SJCRH30 (cell line): ENCODE data around the gene PLOD2. TPM values are rescaled to one million over a fixed set of nuclear protein-coding genes. Genes with fewer than 3 reads are reported as not detected.

ENCODE experiments used
- DNase-seq, 2 experiments: peaks; one replicate each; pipeline ENCODE4 v3.0.0-alpha.2; 2015 to 2020
- H3K27ac ChIP-seq: fragments of 250-450 bp; sonication (Bioruptor Pico); 2 replicates; pipeline ENCODE4 v1.5.1; 2020; ENCODE audit warnings: mild to moderate bottlenecking, moderate library complexity
- H3K27me3 ChIP-seq: fragments of 250-450 bp; sonication (Bioruptor Pico); 2 replicates; pipeline ENCODE4 v1.5.1; 2020; ENCODE audit warnings: mild to moderate bottlenecking, moderate library complexity
- H3K36me3 ChIP-seq: fragments of 250-450 bp; sonication (Bioruptor Pico); 2 replicates; pipeline ENCODE4 v1.5.1; 2020; ENCODE audit warnings: mild to moderate bottlenecking, moderate library complexity
- H3K4me1 ChIP-seq: fragments of 250-450 bp; sonication (Bioruptor Pico); 2 replicates; pipeline ENCODE4 v1.5.1; 2020; ENCODE audit warnings: mild to moderate bottlenecking, moderate library complexity
- H3K4me3 ChIP-seq: fragments of 250-450 bp; sonication (Bioruptor Pico); 2 replicates; pipeline ENCODE4 v1.5.1; 2020; ENCODE audit warnings: mild to moderate bottlenecking, moderate library complexity
- H3K9me3 ChIP-seq: fragments of 250-450 bp; sonication (Bioruptor Pico); replicated peaks from 2 replicates; pipeline ENCODE4 v1.5.1; 2020; ENCODE audit warnings: mild to moderate bottlenecking, moderate library complexity
- total RNA-seq: library from RNA; depleted of rRNA; stranded (reverse); fragments of >200 nt; shearing (Covaris generic); gene quantifications from 2 replicates; pipeline ENCODE4 v1.2.3, GENCODE V29; 2014; rRNA removed

Gene PLOD2
- 40.3 and 43.3 TPM in 2 replicates for total RNA-seq

GRCh38 chr3:146160964-146161662 lies at the start of gene PLOD2:
Gene PLOD2 (minus strand): TSS chr3:146161184. CDS start chr3:146160989, 195 bp downstream.
- peaks cover 6% of the 10 kb centered on the region for H3K4me1 ChIP-seq
- peak; percentile 88 to 90 for DNase-seq

GRCh38 chr3:146209371-146209770 lies 48.4 kb upstream of the PLOD2 start:
- no peak for DNase-seq
- H3K9me3 ChIP-seq: no peaks in the 10 kb centered on the region

More at GRCh38 chr3:146160964-146161662, at the start of gene PLOD2:
- H3K27ac ChIP-seq: peak within 1 kb of the TSS; percentile 74
- H3K9me3 ChIP-seq: no peaks in the 10 kb centered on the region
- H3K4me3 ChIP-seq: peak within 1 kb of the TSS; percentile 84
- no peaks in the 10 kb centered on the region for H3K36me3 ChIP-seq
- no peaks in the 10 kb centered on the region for H3K27me3 ChIP-seq

GRCh38 chr3:146203776-146204175 lies 42.8 kb upstream of the PLOD2 start:
- Histone ChIP-seq H3K27me3 (no peaks in the 10 kb centered on the region), H3K4me1 (no peaks in the 10 kb centered on the region), H3K36me3 (no peaks in the 10 kb centered on the region; the same call in 1 of the 2 replicates), H3K4me3 (no peak overlapping the region), H3K9me3 (no peaks in the 10 kb centered on the region), H3K27ac (no peak overlapping the region)
- DNase-seq: no peak

More at GRCh38 chr3:146209371-146209770, 48.4 kb upstream of the PLOD2 start:
- Histone ChIP-seq H3K4me3 (no peak overlapping the region), H3K27ac (no peak overlapping the region), H3K4me1 (no peaks in the 10 kb centered on the region), H3K27me3 (no peaks in the 10 kb centered on the region), H3K36me3 (no peaks in the 10 kb centered on the region; the same call in 1 of the 2 replicates)

GRCh38 chr3:146200461-146201220 lies 39.7 kb upstream of the PLOD2 start:
- H3K9me3 ChIP-seq: no peaks in the 10 kb centered on the region
- H3K27me3 ChIP-seq: no peaks in the 10 kb centered on the region
- DNase-seq: no peak
- H3K4me1 ChIP-seq: no peaks in the 10 kb centered on the region
- no peak overlapping the region for H3K27ac ChIP-seq
- H3K36me3 ChIP-seq: no peaks in the 10 kb centered on the region
- H3K4me3 ChIP-seq: no peak overlapping the region

- no peaks in the 10 kb centered on the region for H3K27me3 ChIP-seq
- no peak for DNase-seq
- no peak overlapping the region for H3K27ac ChIP-seq
- no peaks in the 10 kb centered on the region for H3K4me1 ChIP-seq
- H3K4me3 ChIP-seq: no peak overlapping the region
- no peaks in the 10 kb centered on the region for H3K36me3 ChIP-seq
- H3K9me3 ChIP-seq: no peaks in the 10 kb centered on the region
Observed at GRCh38 chr3:146199762-146200161, 38.8 kb upstream of the PLOD2 start.

GRCh38 chr3:146196789-146197188 lies 35.8 kb upstream of the PLOD2 start:
- H3K36me3 ChIP-seq: no peaks in the 10 kb centered on the region
- no peaks in the 10 kb centered on the region for H3K4me1 ChIP-seq
- H3K27me3 ChIP-seq: no peaks in the 10 kb centered on the region
- no peak for DNase-seq
- H3K27ac ChIP-seq: no peak overlapping the region
- no peaks in the 10 kb centered on the region for H3K9me3 ChIP-seq
- H3K4me3 ChIP-seq: no peak overlapping the region

- no peaks in the 10 kb centered on the region for H3K27me3 ChIP-seq
- H3K27ac ChIP-seq: no peak overlapping the region
- no peaks in the 10 kb centered on the region for H3K36me3 ChIP-seq
- DNase-seq: no peak
- no peak overlapping the region for H3K4me3 ChIP-seq
- H3K4me1 ChIP-seq: no peaks in the 10 kb centered on the region
- no peaks in the 10 kb centered on the region for H3K9me3 ChIP-seq
Observed at GRCh38 chr3:146195605-146196004, 34.6 kb upstream of the PLOD2 start.

GRCh38 chr3:146195030-146195429 lies 34.0 kb upstream of the PLOD2 start:
- DNase-seq: no peak
- H3K36me3 ChIP-seq: no peaks in the 10 kb centered on the region
- H3K4me3 ChIP-seq: no peak overlapping the region
- H3K9me3 ChIP-seq: no peaks in the 10 kb centered on the region
- no peaks in the 10 kb centered on the region for H3K4me1 ChIP-seq
- no peak overlapping the region for H3K27ac ChIP-seq
- no peaks in the 10 kb centered on the region for H3K27me3 ChIP-seq

GRCh38 chr3:146191051-146191450 lies 30.1 kb upstream of the PLOD2 start:
- Histone ChIP-seq H3K27ac (no peak overlapping the region), H3K27me3 (no peaks in the 10 kb centered on the region), H3K36me3 (no peaks in the 10 kb centered on the region), H3K9me3 (no peaks in the 10 kb centered on the region), H3K4me1 (no peaks in the 10 kb centered on the region), H3K4me3 (no peak overlapping the region)
- DNase-seq: no peak

GRCh38 chr3:146189519-146190173 lies 28.7 kb upstream of the PLOD2 start:
- Histone ChIP-seq H3K36me3 (no peaks in the 10 kb centered on the region), H3K4me1 (no peaks in the 10 kb centered on the region), H3K9me3 (no peaks in the 10 kb centered on the region), H3K27me3 (no peaks in the 10 kb centered on the region), H3K27ac (no peak overlapping the region), H3K4me3 (no peak overlapping the region)
- DNase-seq: peak; percentile 19 to 79

- H3K36me3 ChIP-seq: no peaks in the 10 kb centered on the region
- no peaks in the 10 kb centered on the region for H3K4me1 ChIP-seq
- H3K9me3 ChIP-seq: no peaks in the 10 kb centered on the region
- peak in 1 of 2 experiments; percentile 35 for DNase-seq
- no peak overlapping the region for H3K4me3 ChIP-seq
- H3K27ac ChIP-seq: no peak overlapping the region
- no peaks in the 10 kb centered on the region for H3K27me3 ChIP-seq
Observed at GRCh38 chr3:146187334-146187950, 26.5 kb upstream of the PLOD2 start.

- peak in 1 of 2 experiments; percentile 13 for DNase-seq
- Histone ChIP-seq H3K36me3 (no peaks in the 10 kb centered on the region), H3K27me3 (no peaks in the 10 kb centered on the region), H3K9me3 (no peaks in the 10 kb centered on the region), H3K4me3 (no peak overlapping the region), H3K27ac (no peak overlapping the region), H3K4me1 (no peaks in the 10 kb centered on the region)
Observed at GRCh38 chr3:146184241-146185015, 23.4 kb upstream of the PLOD2 start.

- H3K4me3 ChIP-seq: no peak overlapping the region
- H3K36me3 ChIP-seq: no peaks in the 10 kb centered on the region
- no peak overlapping the region for H3K27ac ChIP-seq
- no peaks in the 10 kb centered on the region for H3K4me1 ChIP-seq
- H3K27me3 ChIP-seq: no peaks in the 10 kb centered on the region
- DNase-seq: no peak
- H3K9me3 ChIP-seq: no peaks in the 10 kb centered on the region
Observed at GRCh38 chr3:146181216-146181615, 20.2 kb upstream of the PLOD2 start.

GRCh38 chr3:146180376-146180775 lies 19.4 kb upstream of the PLOD2 start:
- H3K36me3 ChIP-seq: no peaks in the 10 kb centered on the region
- no peak overlapping the region for H3K4me3 ChIP-seq
- H3K9me3 ChIP-seq: no peaks in the 10 kb centered on the region
- H3K27ac ChIP-seq: no peak overlapping the region
- H3K4me1 ChIP-seq: no peaks in the 10 kb centered on the region
- H3K27me3 ChIP-seq: no peaks in the 10 kb centered on the region
- DNase-seq: no peak
